PC-9 (cell line): Measurements from ENCODE around the gene TAS2R41. TPM values are rescaled to one million over a fixed set of nuclear protein-coding genes. Genes with fewer than 3 reads are reported as not detected.

Experiments
- BruUV-seq: library from RNA; stranded (reverse); fragments of 400-500 nt; replicated peaks from 2 replicates; lab custom pipeline; 2021; lab: Mats Ljungman, UMichigan
- CTCF ChIA-PET: fragments of 300-600 bp; sonication (Branson Sonifier 250); formaldehyde crosslinking; loops from one replicate; lab custom pipeline; 2022; ENCODE audit warnings: antibody characterized with exemption; lab: Charles Lee
- POLR2A ChIA-PET: fragments of 300-600 bp; sonication (Branson Sonifier 250); formaldehyde crosslinking; loops from one replicate; lab custom pipeline; 2022; ENCODE audit warnings: antibody characterized with exemption; ENCODE audit not compliant: unreplicated experiment; lab: Charles Lee
- DNase-seq, 2 experiments: peaks; one replicate each; pipeline versions ENCODE4 v3.0.0 to v3.0.0-alpha.2; 2015 to 2022; ENCODE audit warnings: mixed read lengths in 1 of 2
- H2AFZ ChIP-seq: fragments of 200-600 bp; sonication (generic); 2 replicates; pipeline ENCODE4 v1.8.1; 2017; ENCODE audit warnings: antibody characterized with exemption
- H3F3A ChIP-seq: fragments of 200-600 bp; sonication (generic); 2 replicates; pipeline ENCODE4 v1.8.1; 2017; ENCODE audit warnings: antibody characterized with exemption, mild to moderate bottlenecking, low read depth; ENCODE audit not compliant: insufficient read depth
- H3K27ac ChIP-seq: fragments of 200-600 bp; sonication (generic); 2 replicates; pipeline ENCODE4 v1.6.1; 2016; ENCODE audit warnings: mixed run types
- H3K27me3 ChIP-seq: fragments of 200-600 bp; sonication (generic); 2 replicates; pipeline ENCODE4 v1.6.1; 2016; ENCODE audit warnings: low read depth, mixed run types; ENCODE audit not compliant: insufficient read depth
- H3K36me3 ChIP-seq: fragments of 200-600 bp; sonication (generic); 2 replicates; pipeline ENCODE4 v1.6.1; 2016; ENCODE audit warnings: low read depth, mixed run types
- H3K4me1 ChIP-seq: fragments of 200-600 bp; sonication (generic); replicated peaks from 2 replicates; pipeline ENCODE4 v1.6.1; 2016; ENCODE audit warnings: mixed run types; ENCODE audit not compliant: insufficient read depth
- H3K4me2 ChIP-seq: fragments of 200-600 bp; sonication (generic); 2 replicates; pipeline ENCODE4 v1.6.1; 2017; ENCODE audit warnings: mixed run types
- H3K4me3 ChIP-seq: fragments of 200-600 bp; sonication (generic); 2 replicates; pipeline ENCODE4 v1.6.1; 2016; ENCODE audit warnings: mixed run types
- H3K79me2 ChIP-seq: fragments of 200-600 bp; sonication (generic); 2 replicates; pipeline ENCODE4 v1.6.1; 2017; ENCODE audit warnings: low read depth, mixed run types
- H3K9me2 ChIP-seq: fragments of 200-600 bp; sonication (generic); 2 replicates; pipeline ENCODE4 v1.8.1; 2017; ENCODE audit warnings: mild to moderate bottlenecking; ENCODE audit not compliant: insufficient read depth
- H3K9me3 ChIP-seq: fragments of 200-600 bp; sonication (generic); 2 replicates; pipeline ENCODE4 v1.8.1; 2016; ENCODE audit warnings: low read depth; ENCODE audit not compliant: insufficient read depth
- H4K20me1 ChIP-seq: fragments of 200-600 bp; sonication (generic); 2 replicates; pipeline ENCODE4 v1.8.1; 2017; ENCODE audit not compliant: insufficient read depth
- CTCF ChIP-seq: fragments of 200-600 bp; sonication (generic); conservative IDR thresholded peaks from 2 replicates; pipeline ENCODE4 v1.6.1; 2017; ENCODE audit warnings: mixed run types, antibody characterized with exemption, mild to moderate bottlenecking, moderate library complexity
- EZH2 ChIP-seq: fragments of 200-600 bp; sonication (generic); IDR thresholded peaks from 2 replicates; pipeline ENCODE4 v1.8.0; 2017; ENCODE audit warnings: antibody characterized with exemption, low read depth
- intact Hi-C: fragments of 100-400 bp; cut with micrococcal nuclease; formaldehyde crosslinking; loops from one replicate; pipeline ENCODE4 v1.10.0; 2022; ENCODE audit not compliant: unreplicated experiment
- total RNA-seq: library from RNA; stranded (reverse); gene quantifications from 2 replicates; pipeline ENCODE4 v1.2.3, GENCODE V29; 2021

TAS2R41 gene
- total RNA-seq, 1 experiment from 2014 or later: not detected

- Histone ChIP-seq H4K20me1 (no peaks in the 10 kb centered on the region), H3K4me3 (no peak within 1 kb of the TSS), H3K9me2 (no peaks in the 10 kb centered on the region), H3K4me1 (no peaks in the 10 kb centered on the region), H3K36me3 (no peaks in the 10 kb centered on the region), H3K27me3 (no peaks in the 10 kb centered on the region), H3K79me2 (no peaks in the 10 kb centered on the region), H3K27ac (no peak within 1 kb of the TSS), H3K9me3 (no peaks in the 10 kb centered on the region), H2AFZ (no peak within 1 kb of the TSS), H3K4me2 (no peak within 1 kb of the TSS), H3F3A (no peaks in the 10 kb centered on the region)
- TF ChIP-seq CTCF: no peak
- TF ChIP-seq EZH2: no peak
- ChIA-PET POLR2A (no interaction called here), CTCF (interaction anchor here (0.6 kb wide), 1 partner anchor 1024 kb away, joined by 4 read pairs; no protein-coding TSS in a partner anchor)
- intact Hi-C loops: no loop called here
- no peak for DNase-seq
- no TSS peak for BruUV-seq
These were observed 34.5 kb upstream of the TAS2R41 start, which contains the start of gene TAS2R60 for GRCh38 chr7:143443153-143443552. TSS of gene TAS2R60 (plus strand) at chr7:143443453. CDS start at chr7:143443453, 0 bp downstream.

GRCh38 chr7:143444063-143444782 lies 33.5 kb upstream of the TAS2R41 start:
- intact Hi-C loops: no loop called here
- ChIA-PET POLR2A (no interaction called here), CTCF (no interaction called here)
- Histone ChIP-seq H3K27ac (no peak overlapping the region), H3K79me2 (no peaks in the 10 kb centered on the region), H3K4me3 (no peak overlapping the region), H3K36me3 (no peaks in the 10 kb centered on the region), H3K9me2 (no peaks in the 10 kb centered on the region), H2AFZ (no peak overlapping the region), H3K4me2 (no peak overlapping the region), H3K4me1 (no peaks in the 10 kb centered on the region), H3K9me3 (no peaks in the 10 kb centered on the region), H4K20me1 (no peaks in the 10 kb centered on the region), H3F3A (no peaks in the 10 kb centered on the region), H3K27me3 (no peaks in the 10 kb centered on the region)
- no peak for DNase-seq
- TF ChIP-seq CTCF: no peak
- TF ChIP-seq EZH2: no peak
- BruUV-seq: no TSS peak

- H2AFZ ChIP-seq: no peak overlapping the region
- H3K79me2 ChIP-seq: no peaks in the 10 kb centered on the region
- DNase-seq: no peak
- ChIA-PET POLR2A (no interaction called here), CTCF (no interaction called here)
- H3F3A ChIP-seq: no peaks in the 10 kb centered on the region
- no peaks in the 10 kb centered on the region for H3K4me1 ChIP-seq
- TF ChIP-seq EZH2 (no peak), CTCF (no peak)
- H3K27ac ChIP-seq: no peak overlapping the region
- intact Hi-C loops: no loop called here
- H4K20me1 ChIP-seq: no peaks in the 10 kb centered on the region
- no peak overlapping the region for H3K4me2 ChIP-seq
- H3K4me3 ChIP-seq: no peak overlapping the region
- H3K9me2 ChIP-seq: no peaks in the 10 kb centered on the region
- H3K36me3 ChIP-seq: no peaks in the 10 kb centered on the region
- H3K27me3 ChIP-seq: no peaks in the 10 kb centered on the region
- BruUV-seq: no TSS peak
- no peaks in the 10 kb centered on the region for H3K9me3 ChIP-seq
These were observed 32.9 kb upstream of the TAS2R41 start for GRCh38 chr7:143444785-143445184.
